Lung (tissue), 12 donors: Measurements from ENCODE around the gene CEBPA. TPM values are rescaled to one million over a fixed set of nuclear protein-coding genes. Genes with fewer than 3 reads are reported as not detected.
"Not testable (repeated sequence)": the region's sequence is repeated elsewhere in the genome, so short reads cannot be mapped to it uniquely, and the experiment has no call there.

Experiments
- ATAC-seq: fragments of 200-7000 bp; cut with Tn5 transposase; one replicate; pipeline ENCODE4 v1.9.1; 2020; ENCODE audit warnings: moderate number of reproducible peaks; ENCODE audit not compliant: insufficient read depth, low FRiP score
- DNase-seq, 3 donors: peaks; one replicate each; pipeline ENCODE4 v3.0.0-alpha.2; 2013 to 2017
- H3K27ac ChIP-seq, 2 donors: one replicate each; pipeline ENCODE4 v1.5.1; 2013; ENCODE audit warnings: mild to moderate bottlenecking in 2 of 2, moderate library complexity in 2 of 2, control low read depth in 1 of 2, inconsistent platforms in 1 of 2, low read depth in 1 of 2, low read length in 1 of 2
- H3K27me3 ChIP-seq, 3 donors: one replicate each; pipeline ENCODE4 v1.5.1; 2013; ENCODE audit warnings: low read length in 2 of 3; ENCODE audit not compliant: control insufficient read depth in 3 of 3, insufficient read depth in 3 of 3
- H3K36me3 ChIP-seq, 4 donors: one replicate each; pipeline ENCODE4 v1.5.1; 2013; ENCODE audit warnings: low read length in 4 of 4, mild to moderate bottlenecking in 1 of 4, moderate library complexity in 1 of 4; ENCODE audit not compliant: control insufficient read depth in 4 of 4, insufficient read depth in 4 of 4
- H3K4me1 ChIP-seq, 5 donors: one replicate each; pipeline ENCODE4 v1.5.1; 2013; ENCODE audit warnings: low read length in 5 of 5, mild to moderate bottlenecking in 2 of 5, moderate library complexity in 1 of 5; ENCODE audit not compliant: control insufficient read depth in 5 of 5, insufficient read depth in 5 of 5
- H3K4me3 ChIP-seq: one replicate; pipeline ENCODE4 v1.5.1; 2013; ENCODE audit warnings: mild to moderate bottlenecking, control low read depth, moderate library complexity
- H3K9ac ChIP-seq, 2 donors: one replicate each; pipeline ENCODE4 v1.5.1; 2013; ENCODE audit warnings: low read length in 2 of 2, control low read depth in 1 of 2; ENCODE audit not compliant: insufficient read depth in 1 of 2
- H3K9me3 ChIP-seq, 4 donors: one replicate each; pipeline ENCODE4 v1.5.1; 2013; ENCODE audit warnings: low read length in 3 of 4, mild to moderate bottlenecking in 1 of 4, moderate library complexity in 1 of 4; ENCODE audit not compliant: control insufficient read depth in 4 of 4, insufficient read depth in 3 of 4
- WGBS, 2 donors: extraction: QIAGEN DNeasy Blood & Tissue Kit; methylation state at CpG; one replicate each; pipeline ENCODE4 v1.1.7; 2013; 5-methylcytosine and 5-hydroxymethylcytosine counted together
- polyA plus RNA-seq, 2 donors: library from polyadenylated mRNA; stranded (reverse); fragments of 200-250 nt; gene quantifications; one replicate each; pipeline ENCODE4 v1.2.1, GENCODE V29; 2013
- total RNA-seq, 2 donors: library from RNA; depleted of rRNA in 1 of 2; stranded (reverse); fragments of >200 nt in 1 of 2; gene quantifications; one replicate each; pipeline ENCODE4 v1.2.1, GENCODE V29; 2014 to 2021
- TF ChIP-seq, protein P1 (sequence below): IDR thresholded peaks from 2 replicates; pipeline ENCODE4 v1.5.1; 2012; ENCODE audit warnings: mild to moderate bottlenecking; ENCODE audit errors: control extremely low read depth, extremely low read depth
- donor health status: control.
- donor health status: control.
- donor health status: Bipolar disorder and iron deficiency.
- donor health status: healthy.
- donor health status: DM: yes; HTN: yes; CAD: no.

The CEBPA gene
- total and polyA plus RNA-seq, 4 donors, result 20.4 to 93.8 (median 61.2) TPM

DNA sequence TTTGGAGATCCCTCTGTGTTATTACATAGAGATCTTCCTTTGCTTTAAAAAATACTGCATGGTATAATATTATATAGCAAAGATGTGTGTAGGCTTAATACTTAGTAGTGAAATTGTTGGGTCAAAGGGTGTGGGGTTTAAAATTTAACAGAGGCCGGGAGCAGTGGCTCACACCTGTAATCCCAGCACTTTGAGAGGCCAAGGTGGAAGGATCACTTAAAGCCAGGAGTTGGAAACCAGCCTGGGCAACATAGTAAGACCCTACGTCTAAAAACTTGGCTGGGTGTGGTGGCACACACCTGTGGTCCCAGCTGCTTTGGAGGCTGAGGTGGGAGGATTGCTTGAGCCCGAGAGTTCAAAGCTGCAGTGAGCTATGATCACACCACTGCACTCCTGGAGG lies 22.3 kb upstream of the CEBPA start:
- no peak overlapping the region for H3K4me3 ChIP-seq
- no peak overlapping the region for H3K9ac ChIP-seq
- 68 to 88% methylated on average over 3 of the region's 3 CpGs for WGBS, 2 donors
- DNase-seq (no peak), ATAC-seq (no peak)
- H3K4me1 ChIP-seq, result no peaks in the 10 kb centered on the region
- H3K27me3 ChIP-seq, result no peaks in the 10 kb centered on the region
- H3K36me3 ChIP-seq, result no peaks in the 10 kb centered on the region
- TF ChIP-seq, protein P1, sequence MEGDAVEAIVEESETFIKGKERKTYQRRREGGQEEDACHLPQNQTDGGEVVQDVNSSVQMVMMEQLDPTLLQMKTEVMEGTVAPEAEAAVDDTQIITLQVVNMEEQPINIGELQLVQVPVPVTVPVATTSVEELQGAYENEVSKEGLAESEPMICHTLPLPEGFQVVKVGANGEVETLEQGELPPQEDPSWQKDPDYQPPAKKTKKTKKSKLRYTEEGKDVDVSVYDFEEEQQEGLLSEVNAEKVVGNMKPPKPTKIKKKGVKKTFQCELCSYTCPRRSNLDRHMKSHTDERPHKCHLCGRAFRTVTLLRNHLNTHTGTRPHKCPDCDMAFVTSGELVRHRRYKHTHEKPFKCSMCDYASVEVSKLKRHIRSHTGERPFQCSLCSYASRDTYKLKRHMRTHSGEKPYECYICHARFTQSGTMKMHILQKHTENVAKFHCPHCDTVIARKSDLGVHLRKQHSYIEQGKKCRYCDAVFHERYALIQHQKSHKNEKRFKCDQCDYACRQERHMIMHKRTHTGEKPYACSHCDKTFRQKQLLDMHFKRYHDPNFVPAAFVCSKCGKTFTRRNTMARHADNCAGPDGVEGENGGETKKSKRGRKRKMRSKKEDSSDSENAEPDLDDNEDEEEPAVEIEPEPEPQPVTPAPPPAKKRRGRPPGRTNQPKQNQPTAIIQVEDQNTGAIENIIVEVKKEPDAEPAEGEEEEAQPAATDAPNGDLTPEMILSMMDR, result no peak
- H3K27ac ChIP-seq, result no peak overlapping the region
- H3K9me3 ChIP-seq, result peaks cover 0 to 7% (median 4%) of the 10 kb centered on the region in 4 donors

- no peak for ATAC-seq
- 87 to 88% methylated on average over 6 of the region's 6 CpGs for WGBS, 2 donors
- peaks cover 0 to 7% (median 4%) of the 10 kb centered on the region in 4 donors for H3K9me3 ChIP-seq
These were observed 20.9 kb upstream of the CEBPA start for GRCh38 chr19:33323093-33323820.

GRCh38 chr19:33320636-33321035 lies 18.3 kb upstream of the CEBPA start:
- WGBS, 2 donors, result 94 to 100% methylated on average over 1 of the region's 1 CpG

More at GRCh38 chr19:33323093-33323820, 20.9 kb upstream of the CEBPA start:
- no peak for DNase-seq
- no peak overlapping the region for H3K9ac ChIP-seq
- H3K27me3 ChIP-seq, result no peaks in the 10 kb centered on the region
- H3K4me1 ChIP-seq, result no peaks in the 10 kb centered on the region
- H3K27ac ChIP-seq, result no peak overlapping the region
- TF ChIP-seq, protein P1, result no peak
- no peaks in the 10 kb centered on the region for H3K36me3 ChIP-seq
- no peak overlapping the region for H3K4me3 ChIP-seq

GRCh38 chr19:33317991-33318390 lies 15.7 kb upstream of the CEBPA start:
- 94 to 99% methylated on average over 3 to 4 of the region's 4 CpGs for WGBS, 2 donors
- not testable (repeated sequence) for H3K36me3 ChIP-seq, H3K9ac ChIP-seq, H3K27ac ChIP-seq, H3K4me3 ChIP-seq, H3K27me3 ChIP-seq, ATAC-seq, H3K4me1 ChIP-seq, H3K9me3 ChIP-seq, DNase-seq

More at GRCh38 chr19:33320636-33321035, 18.3 kb upstream of the CEBPA start:
- ATAC-seq, result no peak
- H3K4me1 ChIP-seq, result no peaks in the 10 kb centered on the region
- H3K27ac ChIP-seq, result no peak overlapping the region
- peaks cover 0 to 7% (median under 1%) of the 10 kb centered on the region in 4 donors for H3K9me3 ChIP-seq
- no peak for DNase-seq
- TF ChIP-seq, protein P1, result no peak
- no peak overlapping the region for H3K4me3 ChIP-seq
- H3K27me3 ChIP-seq, result peaks cover 0 to 2% (median 0%) of the 10 kb centered on the region in 3 donors
- no peak overlapping the region for H3K9ac ChIP-seq
- no peaks in the 10 kb centered on the region for H3K36me3 ChIP-seq
